Lung (tissue), 12 donors: Measurements from ENCODE around the gene TRUB1. TPM values are rescaled to one million over a fixed set of nuclear protein-coding genes. Genes with fewer than 3 reads are reported as not detected.

Experiments used
- ATAC-seq: fragments of 200-7000 bp; cut with Tn5 transposase; one replicate; pipeline ENCODE4 v1.9.1; 2020; ENCODE audit warnings: moderate number of reproducible peaks; ENCODE audit not compliant: insufficient read depth, low FRiP score
- DNase-seq, 3 donors: peaks; one replicate each; pipeline ENCODE4 v3.0.0-alpha.2; 2013 to 2017
- H3K27ac ChIP-seq, 2 donors: one replicate each; pipeline ENCODE4 v1.5.1; 2013; ENCODE audit warnings: mild to moderate bottlenecking in 2 of 2, moderate library complexity in 2 of 2, control low read depth in 1 of 2, inconsistent platforms in 1 of 2, low read depth in 1 of 2, low read length in 1 of 2
- H3K27me3 ChIP-seq, 3 donors: one replicate each; pipeline ENCODE4 v1.5.1; 2013; ENCODE audit warnings: low read length in 2 of 3; ENCODE audit not compliant: control insufficient read depth in 3 of 3, insufficient read depth in 3 of 3
- H3K36me3 ChIP-seq, 4 donors: one replicate each; pipeline ENCODE4 v1.5.1; 2013; ENCODE audit warnings: low read length in 4 of 4, mild to moderate bottlenecking in 1 of 4, moderate library complexity in 1 of 4; ENCODE audit not compliant: control insufficient read depth in 4 of 4, insufficient read depth in 4 of 4
- H3K4me1 ChIP-seq, 5 donors: one replicate each; pipeline ENCODE4 v1.5.1; 2013; ENCODE audit warnings: low read length in 5 of 5, mild to moderate bottlenecking in 2 of 5, moderate library complexity in 1 of 5; ENCODE audit not compliant: control insufficient read depth in 5 of 5, insufficient read depth in 5 of 5
- H3K4me3 ChIP-seq: one replicate; pipeline ENCODE4 v1.5.1; 2013; ENCODE audit warnings: mild to moderate bottlenecking, control low read depth, moderate library complexity
- H3K9ac ChIP-seq, 2 donors: one replicate each; pipeline ENCODE4 v1.5.1; 2013; ENCODE audit warnings: low read length in 2 of 2, control low read depth in 1 of 2; ENCODE audit not compliant: insufficient read depth in 1 of 2
- H3K9me3 ChIP-seq, 4 donors: one replicate each; pipeline ENCODE4 v1.5.1; 2013; ENCODE audit warnings: low read length in 3 of 4, mild to moderate bottlenecking in 1 of 4, moderate library complexity in 1 of 4; ENCODE audit not compliant: control insufficient read depth in 4 of 4, insufficient read depth in 3 of 4
- CTCF ChIP-seq: IDR thresholded peaks from 2 replicates; pipeline ENCODE4 v1.5.1; 2012; ENCODE audit warnings: mild to moderate bottlenecking; ENCODE audit errors: control extremely low read depth, extremely low read depth
- WGBS, 2 donors: extraction: QIAGEN DNeasy Blood & Tissue Kit; methylation state at CpG; one replicate each; pipeline ENCODE4 v1.1.7; 2013; 5-methylcytosine and 5-hydroxymethylcytosine counted together
- polyA plus RNA-seq, 2 donors: library from polyadenylated mRNA; stranded (reverse); fragments of 200-250 nt; gene quantifications; one replicate each; pipeline ENCODE4 v1.2.1, GENCODE V29; 2013
- total RNA-seq, 2 donors: library from RNA; depleted of rRNA in 1 of 2; stranded (reverse); fragments of >200 nt in 1 of 2; gene quantifications; one replicate each; pipeline ENCODE4 v1.2.1, GENCODE V29; 2014 to 2021
- donor health status: control.
- donor health status: control.
- donor health status: Bipolar disorder and iron deficiency.
- donor health status: healthy.
- donor health status: DM: yes; HTN: yes; CAD: no.

The TRUB1 gene
- total and polyA plus RNA-seq, 4 donors, result 4.9 to 27.0 (median 10.7) TPM

GRCh38 chr10:114998993-114999392 lies 61.0 kb downstream of the TRUB1 start:
- no peak overlapping the region for H3K9ac ChIP-seq
- H3K9me3 ChIP-seq, result no peaks in the 10 kb centered on the region
- H3K36me3 ChIP-seq, result no peaks in the 10 kb centered on the region
- no peak overlapping the region for H3K4me3 ChIP-seq
- peaks cover 0 to 20% (median 0%) of the 10 kb centered on the region in 5 donors for H3K4me1 ChIP-seq
- no peak for TF ChIP-seq CTCF
- DNase-seq (no peak), ATAC-seq (no peak)
- H3K27ac ChIP-seq, result no peak overlapping the region
- WGBS, 2 donors, result 95 to 97% methylated on average over 7 of the region's 7 CpGs
- H3K27me3 ChIP-seq, result no peaks in the 10 kb centered on the region

DNA sequence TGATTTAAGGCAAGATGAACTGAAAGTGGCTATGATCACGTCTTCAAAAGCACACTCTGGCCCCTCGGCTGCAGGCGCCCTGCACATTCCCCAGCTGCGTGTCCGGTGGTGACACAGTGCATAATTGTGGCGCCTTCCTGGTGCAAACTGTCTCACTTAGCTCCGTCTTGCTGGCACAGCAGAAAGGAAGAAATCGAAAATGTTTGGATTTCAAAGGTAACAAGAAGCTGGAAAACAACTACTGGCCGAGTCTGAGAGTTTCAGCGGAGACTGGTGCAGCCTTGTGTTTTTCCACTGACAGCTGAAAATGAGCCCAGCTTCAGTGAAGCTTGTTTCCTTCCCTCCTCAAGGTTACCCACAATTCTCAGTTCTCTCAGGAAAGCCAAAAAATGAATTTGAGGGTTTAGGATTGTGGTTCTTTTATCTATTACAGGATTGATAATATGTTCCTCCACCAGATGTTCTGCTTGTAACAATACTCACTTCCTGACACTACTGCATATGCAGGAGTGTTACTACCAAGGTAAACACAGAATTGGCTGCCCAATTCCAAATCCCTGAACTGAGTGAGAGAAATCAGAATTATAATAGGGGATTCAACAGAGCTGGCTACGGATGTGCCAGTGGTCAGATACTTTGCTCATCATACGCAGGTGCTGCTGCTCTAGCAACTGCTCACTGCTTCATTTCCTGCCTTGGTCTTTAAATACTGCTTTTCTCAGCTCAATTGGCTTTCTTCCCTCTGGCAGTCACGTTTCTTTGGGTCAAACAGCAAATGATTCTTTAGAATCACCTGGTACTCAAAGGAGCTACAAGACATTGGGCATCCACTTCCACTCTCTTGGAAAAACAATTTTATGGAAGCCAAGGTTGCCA lies 63.7 kb downstream of the TRUB1 start:
- peak; percentile 35 to 57 (median 38) for DNase-seq
- 46 to 57% methylated on average over 13 of the region's 13 CpGs for WGBS, 2 donors
- H3K9me3 ChIP-seq, result no peaks in the 10 kb centered on the region
- H3K27ac ChIP-seq, result no peak overlapping the region
- no peaks in the 10 kb centered on the region for H3K27me3 ChIP-seq
- ATAC-seq, result peak; percentile 21
- peak overlapping the region in 1 of 2 donors; percentile 43 for H3K9ac ChIP-seq
- no peak for TF ChIP-seq CTCF
- peaks cover 0 to 20% (median 0%) of the 10 kb centered on the region in 5 donors for H3K4me1 ChIP-seq
- no peaks in the 10 kb centered on the region for H3K36me3 ChIP-seq
- no peak overlapping the region for H3K4me3 ChIP-seq

GRCh38 chr10:115003396-115003795 lies 65.4 kb downstream of the TRUB1 start:
- Histone ChIP-seq H3K4me3 (no peak overlapping the region), H3K27me3 (no peaks in the 10 kb centered on the region), H3K36me3 (no peaks in the 10 kb centered on the region), H3K9ac (no peak overlapping the region), H3K9me3 (no peaks in the 10 kb centered on the region), H3K27ac (no peak overlapping the region), H3K4me1 (peaks cover 0 to 20% (median 0%) of the 10 kb centered on the region in 5 donors)
- 83 to 86% methylated on average over 2 of the region's 2 CpGs for WGBS, 2 donors
- ATAC-seq (no peak), DNase-seq (peak in 2 of 3 donors; percentile 39 to 56)
- TF ChIP-seq CTCF, result no peak
